Sigmoid colon (tissue), 3 donors: ENCODE data around the gene DHX16.

Source experiments
- POLR2A ChIP-seq, 2 donors: fragments of 450-650 bp; IDR thresholded peaks; one replicate each; pipeline ENCODE4 v1.6.1; 2016; ENCODE audit warnings: antibody characterized with exemption in 2 of 2, mild to moderate bottlenecking in 2 of 2, moderate library complexity in 2 of 2
- TF ChIP-seq, protein P1 (sequence below), 4 experiments: fragments of 450-650 bp in 3 of 4; fragments of 200-600 bp in 1 of 4; IDR thresholded peaks; one replicate each; pipeline ENCODE4 v1.5.1; 2016 to 2019; ENCODE audit warnings: antibody characterized with exemption in 4 of 4, mild to moderate bottlenecking in 3 of 4, moderate library complexity in 2 of 4

- TF ChIP-seq, protein P1, sequence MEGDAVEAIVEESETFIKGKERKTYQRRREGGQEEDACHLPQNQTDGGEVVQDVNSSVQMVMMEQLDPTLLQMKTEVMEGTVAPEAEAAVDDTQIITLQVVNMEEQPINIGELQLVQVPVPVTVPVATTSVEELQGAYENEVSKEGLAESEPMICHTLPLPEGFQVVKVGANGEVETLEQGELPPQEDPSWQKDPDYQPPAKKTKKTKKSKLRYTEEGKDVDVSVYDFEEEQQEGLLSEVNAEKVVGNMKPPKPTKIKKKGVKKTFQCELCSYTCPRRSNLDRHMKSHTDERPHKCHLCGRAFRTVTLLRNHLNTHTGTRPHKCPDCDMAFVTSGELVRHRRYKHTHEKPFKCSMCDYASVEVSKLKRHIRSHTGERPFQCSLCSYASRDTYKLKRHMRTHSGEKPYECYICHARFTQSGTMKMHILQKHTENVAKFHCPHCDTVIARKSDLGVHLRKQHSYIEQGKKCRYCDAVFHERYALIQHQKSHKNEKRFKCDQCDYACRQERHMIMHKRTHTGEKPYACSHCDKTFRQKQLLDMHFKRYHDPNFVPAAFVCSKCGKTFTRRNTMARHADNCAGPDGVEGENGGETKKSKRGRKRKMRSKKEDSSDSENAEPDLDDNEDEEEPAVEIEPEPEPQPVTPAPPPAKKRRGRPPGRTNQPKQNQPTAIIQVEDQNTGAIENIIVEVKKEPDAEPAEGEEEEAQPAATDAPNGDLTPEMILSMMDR (IDR thresholded peaks at IDR 0.05) = no peak
- TF ChIP-seq POLR2A (IDR thresholded peaks at IDR 0.05) = peak; percentile 75 to 83
These were observed 55.1 kb downstream of the DHX16 start, which contains the start of gene MRPS18B for GRCh38 chr6:30617565-30618269.
